ENCODE measurements around the gene ZNF487.
A peak's percentile ranks its signal among the peaks of the same experiment; 100 is the strongest.

Gene ZNF487

DNA sequence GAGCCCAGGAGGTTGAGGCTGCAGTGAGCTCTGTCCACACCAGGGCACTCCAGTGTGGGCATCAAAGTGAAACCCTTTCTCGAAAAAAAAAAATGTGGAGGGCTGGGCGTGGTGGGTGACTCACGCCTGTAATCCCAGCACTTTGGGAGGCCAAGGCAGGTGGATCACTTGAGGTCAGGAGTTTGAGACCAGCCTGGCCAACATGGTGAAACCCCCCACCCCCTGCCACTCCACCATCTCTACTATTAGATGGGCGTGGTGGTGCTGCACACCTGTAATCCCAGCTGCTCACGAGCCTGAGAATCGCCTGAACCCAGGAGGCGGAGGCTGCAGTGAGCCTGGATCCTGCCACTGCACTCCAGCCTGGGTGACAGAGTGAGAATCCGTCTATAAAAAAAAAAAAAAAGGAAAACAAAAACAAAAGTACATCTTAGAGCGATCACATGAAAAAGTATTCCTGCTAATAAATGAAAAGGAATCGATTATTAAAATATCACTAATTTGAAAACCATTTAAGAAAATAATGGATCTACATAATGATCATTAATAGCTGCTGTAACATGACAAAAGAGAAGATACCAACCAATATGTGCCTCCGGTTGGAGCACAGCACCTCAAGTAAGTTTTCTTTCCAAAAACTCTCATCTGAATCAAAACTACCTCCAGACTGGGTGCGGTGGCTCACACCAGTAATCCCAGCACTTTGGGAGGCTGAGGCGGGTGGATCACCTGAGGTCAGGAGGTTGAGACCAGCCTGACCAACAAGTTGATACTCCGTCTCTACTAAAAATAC is 32.8 kb upstream of the ZNF487 start (continued):
- TF ChIP-seq PRDM10 (tag by site-specific recombination; IDR thresholded peaks at IDR 0.05): peak; percentile 49
- no peak for TF ChIP-seq ZNF501 (tag by site-specific recombination; IDR thresholded peaks at IDR 0.05)
- TF ChIP-seq ZIC2 (tag by site-specific recombination; IDR thresholded peaks at IDR 0.05): 0 out of 2 replicates have a peak, but pooled peaks have one; percentile 26
- peak; percentile 85 for TF ChIP-seq GLIS1 (tag by site-specific recombination; IDR thresholded peaks at IDR 0.05)
- peak; percentile 28; the same call in 1 of the 2 replicates for TF ChIP-seq EGR2 (tag by site-specific recombination; IDR thresholded peaks at IDR 0.05; ENCODE audit: low read depth)
- TF ChIP-seq ZSCAN5A (tag by site-specific recombination; IDR thresholded peaks at IDR 0.05): no peak
- TF ChIP-seq ZNF785 (tag by site-specific recombination; IDR thresholded peaks at IDR 0.05): no peak
- no peak for TF ChIP-seq ZNF16 (tag by site-specific recombination; IDR thresholded peaks at IDR 0.05; ENCODE audit: low read depth)
- TF ChIP-seq ZNF37A (tag by site-specific recombination; IDR thresholded peaks at IDR 0.05): no peak
- TF ChIP-seq ZNF707 (tag by site-specific recombination; IDR thresholded peaks at IDR 0.05): no peak
- peak; percentile 59 for TF ChIP-seq ZBTB17 (tag by site-specific recombination; IDR thresholded peaks at IDR 0.05)
- peak; percentile 52; the same call in 1 of the 2 replicates for TF ChIP-seq KLF8 (tag by site-specific recombination; IDR thresholded peaks at IDR 0.05)
- TF ChIP-seq ZBTB8A (tag by site-specific recombination; IDR thresholded peaks at IDR 0.05): peak; percentile 62
- no peak for TF ChIP-seq TSHZ1 (tag by site-specific recombination; IDR thresholded peaks at IDR 0.05; ENCODE audit: borderline replicate concordance)
- no peak for TF ChIP-seq SP3 (tag by site-specific recombination; IDR thresholded peaks at IDR 0.05)
- no peak for TF ChIP-seq ZNF211 (tag by site-specific recombination; IDR thresholded peaks at IDR 0.05; ENCODE audit: low read depth)
- peak; percentile 63; the same call in 1 of the 2 replicates for TF ChIP-seq PRDM1 (tag by site-specific recombination; IDR thresholded peaks at IDR 0.05)
- no peak for TF ChIP-seq ZNF560 (tag by site-specific recombination; IDR thresholded peaks at IDR 0.05; ENCODE audit: borderline replicate concordance)
- TF ChIP-seq KLF1 (tag by site-specific recombination; IDR thresholded peaks at IDR 0.05): peak; percentile 95
- TF ChIP-seq, protein P1, sequence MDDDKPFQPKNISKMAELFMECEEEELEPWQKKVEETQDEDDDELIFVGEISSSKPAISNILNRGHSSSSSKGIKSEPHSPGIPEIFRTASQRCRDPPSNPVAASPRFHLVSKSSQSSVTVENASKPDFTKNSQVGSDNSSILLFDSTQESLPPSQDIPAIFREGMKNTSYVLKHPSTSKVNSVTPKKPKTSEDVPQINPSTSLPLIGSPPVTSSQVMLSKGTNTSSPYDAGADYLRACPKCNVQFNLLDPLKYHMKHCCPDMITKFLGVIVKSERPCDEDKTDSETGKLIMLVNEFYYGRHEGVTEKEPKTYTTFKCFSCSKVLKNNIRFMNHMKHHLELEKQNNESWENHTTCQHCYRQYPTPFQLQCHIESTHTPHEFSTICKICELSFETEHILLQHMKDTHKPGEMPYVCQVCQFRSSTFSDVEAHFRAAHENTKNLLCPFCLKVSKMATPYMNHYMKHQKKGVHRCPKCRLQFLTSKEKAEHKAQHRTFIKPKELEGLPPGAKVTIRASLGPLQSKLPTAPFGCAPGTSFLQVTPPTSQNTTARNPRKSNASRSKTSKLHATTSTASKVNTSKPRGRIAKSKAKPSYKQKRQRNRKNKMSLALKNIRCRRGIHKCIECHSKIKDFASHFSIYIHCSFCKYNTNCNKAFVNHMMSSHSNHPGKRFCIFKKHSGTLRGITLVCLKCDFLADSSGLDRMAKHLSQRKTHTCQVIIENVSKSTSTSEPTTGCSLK (tag by site-specific recombination; IDR thresholded peaks at IDR 0.05): no peak
- peak; percentile 86 for TF ChIP-seq KLF9 (tag by site-specific recombination; IDR thresholded peaks at IDR 0.05; ENCODE audit: low read depth)
- no peak for TF ChIP-seq CTCF (tag by site-specific recombination; IDR thresholded peaks at IDR 0.05)
- TF ChIP-seq ZNF362 (tag by site-specific recombination; IDR thresholded peaks at IDR 0.05): peak; percentile 82
- peak; percentile 92 for TF ChIP-seq ZNF449 (tag by site-specific recombination; IDR thresholded peaks at IDR 0.05)

Measured in HEK293 (cell line).